ENCODE results near the gene FAM13C.

DNA sequence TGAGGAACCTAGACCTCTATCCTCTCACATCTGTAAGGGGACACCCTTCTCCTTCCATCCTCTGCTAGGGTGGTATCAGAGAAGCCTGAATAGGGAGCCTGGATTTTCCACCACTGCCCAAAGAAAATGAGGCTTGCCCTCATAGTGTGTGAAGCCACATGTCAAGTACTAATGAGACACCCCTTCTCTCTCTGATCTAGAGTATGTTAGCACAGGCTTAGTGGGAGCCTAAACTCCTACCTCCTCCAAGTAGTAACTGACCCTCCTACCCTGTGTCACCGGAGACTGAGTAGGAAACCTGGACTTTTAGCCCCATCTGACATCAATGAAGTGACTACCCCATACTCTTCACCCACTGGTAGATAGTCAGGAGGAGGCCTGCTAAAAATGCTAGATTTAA is 120.3 kb downstream of the FAM13C start:
- TF ChIP-seq, protein P1, sequence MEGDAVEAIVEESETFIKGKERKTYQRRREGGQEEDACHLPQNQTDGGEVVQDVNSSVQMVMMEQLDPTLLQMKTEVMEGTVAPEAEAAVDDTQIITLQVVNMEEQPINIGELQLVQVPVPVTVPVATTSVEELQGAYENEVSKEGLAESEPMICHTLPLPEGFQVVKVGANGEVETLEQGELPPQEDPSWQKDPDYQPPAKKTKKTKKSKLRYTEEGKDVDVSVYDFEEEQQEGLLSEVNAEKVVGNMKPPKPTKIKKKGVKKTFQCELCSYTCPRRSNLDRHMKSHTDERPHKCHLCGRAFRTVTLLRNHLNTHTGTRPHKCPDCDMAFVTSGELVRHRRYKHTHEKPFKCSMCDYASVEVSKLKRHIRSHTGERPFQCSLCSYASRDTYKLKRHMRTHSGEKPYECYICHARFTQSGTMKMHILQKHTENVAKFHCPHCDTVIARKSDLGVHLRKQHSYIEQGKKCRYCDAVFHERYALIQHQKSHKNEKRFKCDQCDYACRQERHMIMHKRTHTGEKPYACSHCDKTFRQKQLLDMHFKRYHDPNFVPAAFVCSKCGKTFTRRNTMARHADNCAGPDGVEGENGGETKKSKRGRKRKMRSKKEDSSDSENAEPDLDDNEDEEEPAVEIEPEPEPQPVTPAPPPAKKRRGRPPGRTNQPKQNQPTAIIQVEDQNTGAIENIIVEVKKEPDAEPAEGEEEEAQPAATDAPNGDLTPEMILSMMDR (conservative IDR thresholded peaks at IDR 0.05; ENCODE audit: low read depth, low read length): no peak
- no peak for TF ChIP-seq EZH2 (IDR thresholded peaks at IDR 0.05; ENCODE audit: low read length, unreplicated experiment)

All from PC-3 (cell line).